Activated naive CD4-positive, alpha-beta T cell treated with anti-CD3 and anti-CD28 coated beads, Interleukin-2, amount 10 ng/mL, durations not matched to agents 7 days and 5 days (primary cell): Measurements from ENCODE around the gene METTL21C.

ENCODE experiments used
- CTCF ChIA-PET: fragments of 350-600 bp; sonication (Branson Sonifier 250); formaldehyde crosslinking; loops from one replicate; lab custom pipeline; 2021; ENCODE audit warnings: antibody characterized with exemption; lab: Charles Lee
- DNase-seq: peaks from one replicate; pipeline ENCODE4 v3.0.0-alpha.2; 2020
- H3K27ac Mint-ChIP-seq: one replicate; pipeline ENCODE4 v1.8.0; 2021; ENCODE audit warnings: mild to moderate bottlenecking, moderate library complexity, mixed read lengths
- H3K27me3 Mint-ChIP-seq: one replicate; pipeline ENCODE4 v1.8.0; 2021; ENCODE audit warnings: mild to moderate bottlenecking, mixed read lengths
- H3K36me3 Mint-ChIP-seq: one replicate; pipeline ENCODE4 v1.8.0; 2021; ENCODE audit warnings: mixed read lengths
- H3K4me1 Mint-ChIP-seq: one replicate; pipeline ENCODE4 v1.8.0; 2021; ENCODE audit warnings: mixed read lengths
- H3K4me3 Mint-ChIP-seq: one replicate; pipeline ENCODE4 v1.8.0; 2021; ENCODE audit warnings: mild to moderate bottlenecking, moderate library complexity, mixed read lengths
- H3K9me3 Mint-ChIP-seq: one replicate; pipeline ENCODE4 v1.8.0; 2021; ENCODE audit warnings: mixed read lengths

METTL21C gene

DNA sequence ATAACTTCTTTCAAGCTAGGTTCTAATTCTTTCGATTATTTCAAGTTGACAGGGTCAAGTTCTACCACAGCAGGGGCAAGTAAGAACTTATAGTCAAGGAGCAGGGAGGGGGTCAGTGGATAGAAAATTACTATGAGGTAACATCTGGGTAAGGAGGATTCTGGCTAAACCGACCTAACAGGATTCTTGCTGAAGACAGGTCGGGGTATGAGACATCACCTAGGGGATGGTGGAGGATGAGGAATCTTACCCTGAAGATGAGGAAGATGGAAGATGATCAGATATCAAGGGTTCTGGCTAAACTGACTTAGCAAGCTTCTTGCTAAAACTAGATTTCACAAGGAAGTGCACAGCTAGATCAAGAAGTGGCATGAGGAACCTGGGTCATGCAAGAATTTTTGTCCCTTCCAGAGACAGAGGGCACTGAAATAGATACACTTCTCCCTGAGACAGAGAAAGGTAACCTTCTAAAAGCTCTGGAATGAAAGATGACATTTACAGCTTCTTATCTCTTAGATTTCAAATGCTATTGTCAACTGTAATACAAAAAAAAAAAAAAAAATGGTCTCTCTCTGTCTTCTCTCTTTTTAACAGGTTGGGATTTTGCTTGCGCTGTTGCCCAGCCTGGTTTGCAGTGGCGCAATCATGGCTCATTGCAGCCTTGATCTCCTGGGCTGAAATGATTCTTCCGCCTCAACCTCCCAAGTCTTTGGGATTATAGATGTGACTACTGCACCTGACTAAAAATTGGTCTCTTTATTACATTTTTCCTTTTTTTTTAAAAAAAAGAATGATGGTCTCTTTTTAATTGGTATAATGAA, 9.6 kb upstream of the METTL21C start:
- H3K36me3 Mint-ChIP-seq = no peaks in the 10 kb centered on the region
- no peak overlapping the region for H3K27ac Mint-ChIP-seq
- CTCF ChIA-PET = interaction anchor here (1.1 kb wide), 1 partner anchor 149 kb away, joined by 4 read pairs; no protein-coding TSS in a partner anchor
- H3K4me3 Mint-ChIP-seq = no peak overlapping the region
- no peak for DNase-seq
- H3K27me3 Mint-ChIP-seq = peaks cover 11% of the 10 kb centered on the region
- H3K9me3 Mint-ChIP-seq = no peaks in the 10 kb centered on the region
- no peaks in the 10 kb centered on the region for H3K4me1 Mint-ChIP-seq

DNA sequence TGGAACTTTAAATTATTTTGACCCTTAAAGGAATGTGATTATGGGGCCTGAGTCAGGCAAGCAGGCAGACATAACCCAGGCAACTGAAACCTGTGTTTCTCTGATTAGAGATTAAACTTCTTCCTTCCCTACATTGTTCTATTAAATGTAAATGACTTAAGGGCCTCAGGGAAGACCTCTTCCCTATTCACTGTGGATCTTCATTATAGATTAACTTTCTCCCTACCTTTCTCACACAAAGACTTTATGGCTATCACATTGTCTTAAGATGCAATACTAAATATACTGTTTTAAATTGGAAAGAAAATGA, 8.8 kb upstream of the METTL21C start:
- Mint-ChIP-seq H3K9me3 (no peaks in the 10 kb centered on the region), H3K4me3 (no peak overlapping the region), H3K4me1 (no peaks in the 10 kb centered on the region), H3K27ac (no peak overlapping the region), H3K36me3 (no peaks in the 10 kb centered on the region), H3K27me3 (peaks cover 9% of the 10 kb centered on the region)
- CTCF ChIA-PET = interaction anchor here (1.1 kb wide), 1 partner anchor 148 kb away, joined by 4 read pairs; no protein-coding TSS in a partner anchor
- no peak for DNase-seq

DNA sequence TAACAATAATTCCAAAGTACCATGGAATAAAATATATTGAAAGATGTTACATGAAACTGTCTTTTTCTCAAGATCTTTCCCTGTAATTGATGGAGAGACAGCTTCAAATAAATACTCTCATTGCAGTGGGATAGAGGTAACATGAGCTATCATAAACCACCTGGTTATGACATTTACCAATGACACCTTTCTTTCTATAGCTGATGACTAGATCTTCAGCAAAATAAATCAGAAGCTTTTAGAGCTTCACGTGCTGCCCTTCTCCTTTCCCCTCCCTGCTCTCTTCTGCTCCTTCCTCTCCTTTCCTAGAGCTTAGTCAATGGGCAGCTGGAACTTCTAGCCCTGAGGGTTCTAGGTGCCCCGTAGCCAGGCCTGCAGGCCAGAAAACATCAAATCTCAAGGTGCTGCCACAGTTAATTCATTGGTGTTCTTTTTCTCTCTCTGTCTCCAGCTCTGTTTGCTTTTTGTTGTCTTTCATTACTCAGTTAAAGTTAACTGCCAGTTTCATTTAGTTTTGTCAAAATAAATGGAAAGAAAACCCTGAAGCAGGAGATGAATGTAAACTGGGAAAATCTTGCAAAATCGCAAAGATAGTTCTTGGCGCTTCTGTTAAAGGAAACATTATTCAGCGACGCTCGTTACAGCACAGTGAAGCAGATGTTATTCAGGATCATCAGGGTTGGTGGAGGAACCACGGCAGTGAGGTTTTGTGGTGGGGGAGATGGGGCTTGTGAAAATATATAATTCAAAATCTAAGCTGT, 8.3 kb upstream of the METTL21C start:
- CTCF ChIA-PET = interaction anchor here (1.1 kb wide), 1 partner anchor 148 kb away, joined by 4 read pairs; no protein-coding TSS in a partner anchor

DNA sequence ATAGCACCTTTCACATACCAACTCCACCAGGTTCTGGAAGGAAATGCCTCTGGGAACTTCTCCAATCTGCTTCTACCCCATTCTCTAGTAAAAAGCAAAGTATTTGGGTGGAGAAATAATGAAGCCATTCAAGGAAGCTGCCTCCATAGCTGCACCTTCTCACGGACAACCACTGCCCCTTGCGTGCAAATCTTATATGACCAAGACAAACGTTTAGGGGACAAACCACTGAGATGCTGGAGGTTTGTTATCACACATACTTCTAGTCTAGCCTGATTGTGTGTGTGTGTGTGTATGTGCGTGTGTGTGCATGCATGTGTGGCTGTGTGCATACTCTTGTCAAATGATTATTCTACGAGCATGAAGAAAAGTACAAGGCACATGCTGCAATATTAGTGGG, 6.5 kb upstream of the METTL21C start:
- Mint-ChIP-seq H3K9me3 (no peaks in the 10 kb centered on the region), H3K27me3 (peaks cover 16% of the 10 kb centered on the region), H3K4me3 (no peak overlapping the region), H3K4me1 (no peaks in the 10 kb centered on the region), H3K36me3 (no peaks in the 10 kb centered on the region), H3K27ac (no peak overlapping the region)
- CTCF ChIA-PET = no interaction called here
- DNase-seq = no peak

More for the DNA sequence above, 8.3 kb upstream of the METTL21C start:
- Mint-ChIP-seq H3K4me3 (no peak overlapping the region), H3K27me3 (peaks cover 13% of the 10 kb centered on the region), H3K9me3 (no peaks in the 10 kb centered on the region), H3K27ac (no peak overlapping the region), H3K4me1 (no peaks in the 10 kb centered on the region), H3K36me3 (no peaks in the 10 kb centered on the region)
- no peak for DNase-seq

DNA sequence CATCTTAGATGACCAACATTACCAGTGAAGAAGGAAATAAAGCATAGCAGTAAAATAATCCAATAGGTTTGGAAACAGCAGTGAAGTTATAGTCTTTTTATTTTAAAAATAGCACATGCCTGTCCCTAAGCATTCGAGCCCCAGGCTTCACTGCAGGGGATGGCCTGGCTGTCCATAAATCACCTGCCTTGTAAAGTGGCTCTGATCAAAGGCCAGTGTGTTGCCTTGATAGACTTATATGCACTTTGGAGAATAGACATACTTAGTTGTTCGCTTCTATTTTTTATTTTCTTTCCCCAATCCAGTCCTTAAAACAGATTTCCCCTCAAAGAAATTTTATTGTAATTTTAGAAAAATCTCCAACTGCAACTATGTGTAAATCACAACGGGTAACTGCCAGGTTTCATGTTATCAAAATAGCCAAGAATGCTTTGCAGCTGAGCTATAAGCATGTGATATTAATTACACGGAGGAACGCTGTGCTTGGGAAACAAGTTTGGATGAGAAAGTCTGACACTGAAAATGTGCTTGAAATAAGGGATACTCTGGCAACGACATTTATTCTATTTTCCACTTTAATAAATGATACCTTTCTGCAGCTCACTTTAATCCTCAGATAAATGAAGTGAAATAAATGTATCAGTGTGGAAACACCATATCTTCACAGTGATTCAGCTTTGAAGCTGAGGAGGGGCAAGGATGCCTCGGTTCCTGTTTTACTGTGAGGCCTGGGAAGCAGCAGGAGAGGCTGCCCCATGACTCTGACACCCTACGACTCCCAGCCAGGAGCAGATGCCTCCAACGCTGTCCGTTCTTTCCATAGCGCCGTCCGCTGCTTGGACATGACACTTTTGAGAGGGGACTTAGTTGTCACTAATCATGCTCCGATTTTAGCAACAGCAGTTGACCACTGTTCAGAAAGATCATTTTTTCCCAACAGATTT, 5.5 kb upstream of the METTL21C start:
- H3K27me3 Mint-ChIP-seq = peaks cover 16% of the 10 kb centered on the region
- no peak overlapping the region for H3K4me3 Mint-ChIP-seq
- no peak for DNase-seq
- H3K9me3 Mint-ChIP-seq = no peaks in the 10 kb centered on the region
- no peaks in the 10 kb centered on the region for H3K36me3 Mint-ChIP-seq
- CTCF ChIA-PET = no interaction called here
- no peak overlapping the region for H3K27ac Mint-ChIP-seq
- H3K4me1 Mint-ChIP-seq = no peaks in the 10 kb centered on the region

DNA sequence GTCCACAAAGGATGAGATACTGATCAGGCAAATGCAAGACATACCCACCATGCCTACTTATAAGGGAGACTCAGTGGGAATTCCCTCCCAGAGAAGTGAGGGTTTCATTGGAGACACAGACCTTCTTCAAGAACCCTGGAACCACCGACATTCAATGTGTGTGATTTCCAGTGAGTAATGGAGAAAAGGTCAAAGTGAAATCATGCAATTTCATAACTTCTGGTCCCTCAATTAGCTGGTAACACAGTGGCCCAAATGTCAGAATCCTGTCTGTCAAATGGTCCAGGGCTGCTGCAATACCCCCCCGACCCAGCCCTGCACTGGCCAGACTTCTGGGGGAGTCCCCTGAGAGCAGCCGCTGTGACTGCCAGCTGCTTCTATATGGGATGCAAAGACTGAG, 4.7 kb upstream of the METTL21C start:
- H3K36me3 Mint-ChIP-seq = no peaks in the 10 kb centered on the region
- DNase-seq = no peak
- no peak overlapping the region for H3K27ac Mint-ChIP-seq
- H3K9me3 Mint-ChIP-seq = no peaks in the 10 kb centered on the region
- no peaks in the 10 kb centered on the region for H3K4me1 Mint-ChIP-seq
- H3K27me3 Mint-ChIP-seq = peaks cover 23% of the 10 kb centered on the region
- CTCF ChIA-PET = no interaction called here
- H3K4me3 Mint-ChIP-seq = no peak overlapping the region

DNA sequence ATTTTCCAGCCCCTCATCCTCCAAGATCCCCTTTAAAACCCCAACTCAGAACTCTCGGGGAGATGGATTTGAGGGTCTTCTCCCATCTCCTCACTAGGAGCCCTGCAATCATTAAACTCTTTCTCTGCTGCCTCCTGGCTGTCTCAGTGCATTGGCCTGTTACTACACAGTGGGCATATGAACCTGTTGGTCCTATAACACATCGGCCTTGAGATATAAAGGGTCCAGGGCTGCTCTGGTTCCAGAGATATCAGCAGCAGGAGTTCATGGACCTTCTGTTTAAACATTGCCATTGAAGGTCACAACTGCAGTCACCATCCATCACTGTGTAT, 3.8 kb upstream of the METTL21C start:
- Mint-ChIP-seq H3K4me3 (no peak overlapping the region), H3K36me3 (no peaks in the 10 kb centered on the region), H3K27ac (no peak overlapping the region), H3K4me1 (no peaks in the 10 kb centered on the region), H3K27me3 (peaks cover 19% of the 10 kb centered on the region), H3K9me3 (no peaks in the 10 kb centered on the region)
- CTCF ChIA-PET = no interaction called here
- DNase-seq = no peak

DNA sequence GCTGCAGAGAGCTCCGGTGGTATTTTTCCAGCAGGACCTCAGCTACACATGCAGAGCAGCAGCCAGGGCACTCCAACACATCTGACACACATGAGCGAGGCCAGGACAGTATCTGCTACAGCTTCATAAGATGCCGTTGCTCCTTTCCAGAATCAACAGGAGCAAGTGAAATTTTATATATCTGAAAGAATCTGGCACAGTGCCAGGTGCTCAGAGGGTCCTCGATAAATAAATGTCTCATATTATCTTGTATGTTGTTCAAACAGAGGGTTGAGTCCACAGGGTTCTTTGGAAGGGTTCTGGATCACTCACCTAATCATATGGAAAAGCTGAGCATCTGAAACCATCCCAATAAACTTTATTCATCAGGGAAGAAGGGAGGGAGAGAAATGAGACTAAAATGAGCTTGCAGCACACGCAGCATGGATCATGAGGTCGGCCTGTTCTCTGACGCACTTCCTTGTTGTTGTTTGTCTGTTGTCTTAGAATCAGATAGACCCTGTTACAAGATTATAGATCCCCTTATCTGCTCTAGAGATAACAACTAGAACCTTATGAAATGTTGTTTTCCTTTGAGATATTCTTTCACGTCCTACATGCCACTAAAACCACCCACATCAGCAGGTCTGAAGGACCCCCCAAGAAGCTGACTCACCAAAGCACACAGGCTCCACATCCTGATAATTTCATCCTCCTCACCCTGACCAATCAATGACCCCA, 3.2 kb upstream of the METTL21C start:
- Mint-ChIP-seq H3K27me3 (peaks cover 19% of the 10 kb centered on the region), H3K9me3 (no peaks in the 10 kb centered on the region), H3K27ac (no peak overlapping the region), H3K36me3 (no peaks in the 10 kb centered on the region), H3K4me3 (no peak overlapping the region), H3K4me1 (no peaks in the 10 kb centered on the region)
- DNase-seq = no peak
- CTCF ChIA-PET = no interaction called here

DNA sequence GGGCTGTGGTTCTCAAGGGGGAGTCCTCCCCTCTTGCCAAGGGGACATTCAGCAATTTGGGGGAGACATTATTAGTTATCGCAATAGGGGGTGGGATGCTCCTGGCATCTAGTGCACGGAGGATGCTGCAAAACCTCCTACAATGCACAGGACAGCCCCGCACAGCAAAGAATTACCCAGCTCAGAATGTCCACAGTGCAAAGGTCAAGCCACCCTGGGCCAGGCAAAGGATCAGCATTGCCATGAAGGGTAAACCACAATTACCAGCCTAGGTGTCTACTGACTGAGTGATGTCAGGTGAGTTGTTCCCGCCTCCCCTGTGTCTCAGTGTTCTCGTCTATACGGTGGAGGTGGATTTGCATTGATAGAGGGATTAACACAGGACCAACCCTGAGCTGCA, 2.4 kb upstream of the METTL21C start:
- H3K4me3 Mint-ChIP-seq = no peak overlapping the region
- H3K9me3 Mint-ChIP-seq = no peaks in the 10 kb centered on the region
- no peaks in the 10 kb centered on the region for H3K4me1 Mint-ChIP-seq
- peaks cover 24% of the 10 kb centered on the region for H3K27me3 Mint-ChIP-seq
- H3K27ac Mint-ChIP-seq = no peak overlapping the region
- no peaks in the 10 kb centered on the region for H3K36me3 Mint-ChIP-seq
- DNase-seq = no peak
- CTCF ChIA-PET = no interaction called here

DNA sequence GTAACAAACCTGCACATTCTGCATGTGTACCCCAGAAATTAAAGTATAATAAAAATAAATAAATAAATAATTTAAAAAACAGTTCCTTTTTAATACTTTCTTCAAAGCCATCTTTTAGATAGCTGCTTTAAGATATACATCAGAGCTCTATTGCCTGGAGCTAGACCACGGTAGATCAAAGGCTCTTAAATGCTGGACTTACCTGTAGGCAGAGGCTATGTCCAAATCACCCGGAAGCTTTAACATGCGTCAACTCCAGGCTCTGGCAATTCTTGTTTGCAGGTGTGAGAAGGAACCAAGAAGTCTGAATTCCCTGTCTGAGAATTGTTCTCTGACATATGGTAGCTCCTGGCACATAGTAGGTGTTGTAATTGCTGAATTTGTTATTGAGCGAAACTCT, 1.6 kb upstream of the METTL21C start:
- no peaks in the 10 kb centered on the region for H3K9me3 Mint-ChIP-seq
- H3K27ac Mint-ChIP-seq = no peak overlapping the region
- DNase-seq = no peak
- H3K36me3 Mint-ChIP-seq = no peaks in the 10 kb centered on the region
- CTCF ChIA-PET = interaction anchor here (1.1 kb wide), 1 partner anchor 104 kb away, joined by 3 read pairs; no protein-coding TSS in a partner anchor
- H3K4me3 Mint-ChIP-seq = no peak overlapping the region
- H3K27me3 Mint-ChIP-seq = peaks cover 31% of the 10 kb centered on the region
- no peaks in the 10 kb centered on the region for H3K4me1 Mint-ChIP-seq

DNA sequence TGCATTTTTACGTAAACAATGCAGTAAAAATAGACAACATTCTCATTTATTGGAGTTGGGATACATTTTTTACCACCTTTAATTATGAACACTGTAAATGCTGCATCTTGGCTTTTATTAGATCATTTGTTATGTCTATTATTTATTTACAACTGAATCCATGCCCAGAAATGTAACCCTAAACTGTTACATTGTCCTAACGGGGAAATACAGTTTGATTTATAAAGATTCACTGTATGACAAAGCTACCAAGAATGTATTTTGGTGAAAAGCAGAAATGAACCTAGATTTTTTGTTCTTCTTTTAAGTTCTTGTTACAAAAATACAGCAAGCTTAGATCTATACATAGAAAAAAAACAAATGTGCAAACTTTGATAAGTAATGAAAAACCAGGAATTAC, 1.1 kb downstream of the METTL21C start:
- Mint-ChIP-seq H3K36me3 (no peaks in the 10 kb centered on the region), H3K4me3 (no peak overlapping the region), H3K27ac (no peak overlapping the region), H3K4me1 (no peaks in the 10 kb centered on the region), H3K9me3 (no peaks in the 10 kb centered on the region), H3K27me3 (peaks cover 34% of the 10 kb centered on the region)
- DNase-seq = no peak
- CTCF ChIA-PET = interaction anchor here (0.8 kb wide), 1 partner anchor 80 kb away, joined by 3 read pairs; the partner anchor contains the start of gene TEX30

DNA sequence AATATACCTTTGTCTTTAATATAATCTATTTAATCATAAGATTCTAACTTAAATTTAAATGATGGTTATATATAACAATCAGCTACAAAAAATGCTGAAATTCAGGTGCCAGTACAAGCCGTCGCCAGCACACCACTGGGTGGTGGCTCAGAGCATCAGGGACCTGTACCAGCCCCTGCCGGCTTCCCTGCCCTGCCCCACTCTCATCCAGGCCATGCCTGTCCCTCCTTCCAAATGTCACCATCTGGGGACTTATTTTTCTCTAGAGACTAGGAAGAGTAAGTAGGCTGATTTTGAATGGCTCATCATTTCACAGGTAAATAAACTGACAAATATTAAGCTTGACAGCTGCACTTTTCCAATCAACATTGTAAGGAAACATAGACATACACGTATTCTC, 1.6 kb downstream of the METTL21C start:
- Mint-ChIP-seq H3K9me3 (no peaks in the 10 kb centered on the region), H3K27me3 (peaks cover 35% of the 10 kb centered on the region), H3K27ac (no peak overlapping the region), H3K4me3 (no peak overlapping the region), H3K36me3 (no peaks in the 10 kb centered on the region), H3K4me1 (no peaks in the 10 kb centered on the region)
- CTCF ChIA-PET = interaction anchor here (0.8 kb wide), 1 partner anchor 80 kb away, joined by 3 read pairs; the partner anchor contains the start of gene TEX30
- no peak for DNase-seq

DNA sequence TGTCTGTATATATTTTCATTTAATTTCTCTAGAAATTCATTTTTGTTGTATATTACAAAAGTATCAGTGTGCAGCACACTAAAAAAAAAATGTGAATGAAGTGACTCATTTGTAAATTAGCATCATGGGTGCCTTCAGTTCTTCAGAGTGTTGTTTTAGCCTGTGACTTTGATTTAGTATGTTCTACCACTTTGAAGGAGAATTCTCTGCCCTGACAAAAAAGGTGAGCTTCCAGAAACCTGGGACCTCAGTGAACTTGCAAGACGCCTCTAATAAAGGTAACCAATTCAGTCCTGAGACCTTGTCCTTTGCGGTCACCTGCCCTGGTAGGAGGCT, 2.4 kb downstream of the METTL21C start:
- Mint-ChIP-seq H3K4me3 (no peak overlapping the region), H3K9me3 (no peaks in the 10 kb centered on the region), H3K27me3 (peaks cover 34% of the 10 kb centered on the region), H3K4me1 (no peaks in the 10 kb centered on the region), H3K36me3 (no peaks in the 10 kb centered on the region), H3K27ac (no peak overlapping the region)
- DNase-seq = no peak
- CTCF ChIA-PET = no interaction called here

DNA sequence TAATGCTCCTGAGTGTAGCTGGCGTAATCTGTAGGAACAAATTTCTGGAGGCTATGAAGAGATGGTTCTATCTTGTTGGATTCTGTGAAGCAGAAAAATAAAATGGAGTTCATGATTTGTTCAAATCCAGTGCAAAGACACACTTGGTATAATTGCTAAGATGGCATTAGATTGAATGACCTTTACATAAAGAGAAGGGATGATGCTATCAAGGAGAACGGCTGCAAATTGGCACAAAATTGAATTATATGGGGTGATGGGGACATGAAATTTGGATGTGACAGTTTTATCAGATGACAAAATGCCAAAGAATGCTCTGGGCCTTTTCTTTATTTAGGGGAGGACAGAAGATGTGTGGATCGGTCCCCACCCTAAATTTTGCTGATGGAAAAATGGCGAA, 4.0 kb downstream of the METTL21C start:
- DNase-seq = no peak
- Mint-ChIP-seq H3K27ac (no peak overlapping the region), H3K4me3 (no peak overlapping the region), H3K27me3 (peaks cover 34% of the 10 kb centered on the region), H3K4me1 (peaks cover 8% of the 10 kb centered on the region), H3K36me3 (no peaks in the 10 kb centered on the region), H3K9me3 (no peaks in the 10 kb centered on the region)
- CTCF ChIA-PET = no interaction called here
